Measurements from ENCODE around the gene COPRS. TPM values are rescaled to one million over a fixed set of nuclear protein-coding genes. Genes with fewer than 3 reads are reported as not detected.
"Not testable (repeated sequence)": the region's sequence is repeated elsewhere in the genome, so short reads cannot be mapped to it uniquely, and the experiment has no call there.

The COPRS gene
- total and polyA plus RNA-seq, 2 donors = 34.7 to 59.6 TPM

DNA sequence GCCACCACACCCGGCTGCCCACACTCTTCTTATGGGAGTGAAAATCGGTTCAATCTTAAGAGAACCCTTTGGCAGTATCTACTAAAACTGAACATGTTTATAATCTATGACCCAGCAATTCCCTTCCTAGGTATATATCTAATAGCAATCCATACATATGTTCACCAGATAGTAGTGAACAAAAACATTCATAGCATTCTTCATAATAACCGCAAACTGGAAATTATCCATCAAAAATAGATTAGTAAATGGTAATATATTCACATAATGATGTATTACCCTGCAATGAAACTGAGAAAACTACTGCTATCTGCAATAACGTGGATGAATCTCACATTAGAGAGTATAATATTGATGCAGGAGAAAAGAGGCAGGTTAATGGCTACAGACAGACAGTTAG is 23.1 kb downstream of the COPRS start:
- no peak overlapping the region for H3K4me3 ChIP-seq (ENCODE audit: low read depth, low read length)
- DNase-seq (ENCODE audit: extremely low spot score) = no peak
- WGBS = 90% methylated on average over 4 of the region's 4 CpGs
- H3K36me3 ChIP-seq (ENCODE audit: insufficient read depth) = no peaks in the 10 kb centered on the region
- H3K27ac ChIP-seq (ENCODE audit: low read depth) = no peak overlapping the region
- no peaks in the 10 kb centered on the region for H3K4me1 ChIP-seq (ENCODE audit: insufficient read depth)

DNA sequence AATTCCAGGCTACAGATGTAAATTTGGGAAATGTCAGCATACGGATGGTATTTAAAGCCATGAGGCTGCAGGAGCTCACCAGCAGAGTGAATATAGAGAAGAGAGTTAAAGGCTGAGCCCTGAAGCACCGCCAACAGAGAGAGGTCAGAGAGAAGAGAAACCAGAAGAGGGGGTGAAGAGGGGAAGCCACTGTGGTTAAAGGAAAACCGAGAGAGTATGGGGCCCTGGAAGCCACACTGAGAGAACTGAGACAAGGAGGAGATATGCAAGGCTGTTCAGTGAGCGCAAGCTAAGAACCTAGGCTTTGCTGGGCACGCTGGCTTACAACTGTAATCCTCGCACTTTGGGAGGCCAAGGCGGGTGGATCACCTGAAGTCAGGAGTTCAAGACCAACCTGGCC is 24.6 kb downstream of the COPRS start:
- Histone ChIP-seq H3K27ac (ENCODE audit: low read depth) (no peak overlapping the region), H3K4me1 (ENCODE audit: insufficient read depth) (no peaks in the 10 kb centered on the region), H3K36me3 (ENCODE audit: insufficient read depth) (no peaks in the 10 kb centered on the region), H3K4me3 (ENCODE audit: low read depth, low read length) (no peak overlapping the region)
- no peak for DNase-seq (ENCODE audit: extremely low spot score)
- 76% methylated on average over 7 of the region's 7 CpGs for WGBS

DNA sequence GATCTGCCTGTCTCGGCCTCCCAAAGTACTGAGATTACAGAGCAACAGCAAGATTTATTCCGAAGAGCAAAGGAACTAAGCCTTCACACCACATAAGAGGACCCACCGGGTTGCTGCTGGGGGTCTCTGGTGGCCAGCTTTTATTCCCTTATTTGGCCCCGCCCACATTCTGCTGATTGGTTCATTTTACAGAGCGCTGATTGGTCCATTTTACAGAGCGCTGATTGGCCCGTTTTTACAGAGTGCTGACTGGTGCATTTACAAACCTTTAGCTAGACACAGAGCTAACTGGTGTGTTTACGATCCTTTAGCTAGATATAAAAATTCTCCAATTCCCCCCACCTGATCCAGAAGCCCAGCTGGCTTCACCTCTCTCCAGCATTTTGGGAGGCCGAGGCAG is 26.3 kb downstream of the COPRS start:
- 92% methylated on average over 9 of the region's 9 CpGs for WGBS
- Histone ChIP-seq H3K4me3 (ENCODE audit: low read depth, low read length) (no peak overlapping the region), H3K4me1 (ENCODE audit: insufficient read depth) (no peaks in the 10 kb centered on the region), H3K27ac (ENCODE audit: low read depth) (no peak overlapping the region), H3K36me3 (ENCODE audit: insufficient read depth) (no peaks in the 10 kb centered on the region)
- DNase-seq (ENCODE audit: extremely low spot score) = no peak

DNA sequence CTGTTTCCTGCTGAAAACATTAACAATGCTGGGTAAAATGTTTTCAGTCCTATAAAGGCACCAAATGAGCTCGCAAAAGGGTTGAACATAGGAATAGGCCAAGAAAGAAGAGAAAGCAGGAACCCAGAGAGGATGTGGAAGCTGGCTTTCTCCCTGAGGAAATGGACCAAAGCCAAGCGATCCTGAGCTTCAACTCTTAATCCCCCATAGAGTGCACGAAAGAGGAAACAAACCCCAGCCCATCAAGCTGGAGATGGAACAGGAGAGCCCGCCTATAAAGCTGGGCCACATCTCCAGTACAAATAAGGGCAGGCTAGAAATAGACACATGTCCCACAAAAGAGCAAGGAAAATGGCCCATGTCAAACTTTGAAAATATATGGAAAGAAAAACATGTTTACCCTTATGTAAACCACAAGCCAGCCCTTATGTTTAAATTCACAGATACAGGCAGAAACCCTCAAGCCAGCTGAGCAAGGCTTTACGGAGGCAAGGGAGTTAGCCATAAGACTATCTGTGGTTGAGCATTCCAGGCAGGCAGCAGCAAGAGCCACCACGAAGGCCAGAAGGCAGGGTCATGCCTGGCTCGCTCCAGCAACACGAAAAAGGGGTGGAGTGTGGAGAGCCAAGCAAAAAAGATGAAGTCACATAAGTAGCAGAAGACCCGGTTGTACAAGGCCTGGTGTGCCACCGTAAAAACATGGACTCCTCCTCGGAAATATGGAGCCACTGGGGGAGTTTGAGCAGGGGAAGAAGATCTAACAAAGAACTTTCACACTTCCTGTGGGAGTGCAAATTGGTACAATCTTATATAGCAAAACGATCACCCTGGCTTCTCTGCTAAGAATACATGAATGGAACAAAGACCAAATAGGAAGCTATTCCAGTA is 27.8 kb downstream of the COPRS start:
- H3K27ac ChIP-seq (ENCODE audit: low read depth) = no peak overlapping the region

DNA sequence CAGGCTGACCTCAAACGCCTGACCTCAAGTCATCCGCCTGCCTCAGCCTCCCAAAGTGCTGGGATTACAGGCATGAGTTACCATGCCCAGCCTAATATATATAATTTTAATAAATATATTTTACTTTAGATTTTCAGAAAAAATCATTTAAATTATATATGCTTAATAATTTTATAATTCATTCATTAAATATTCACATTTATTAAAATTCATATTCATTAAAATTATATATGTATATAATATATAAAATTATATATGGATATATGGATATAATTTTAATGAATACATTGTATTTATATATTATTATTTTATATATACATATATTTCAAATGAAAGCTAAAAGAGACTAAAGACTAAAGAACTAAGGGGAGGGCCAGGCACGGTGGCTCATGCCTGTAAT is 29.4 kb downstream of the COPRS start:
- no peaks in the 10 kb centered on the region for H3K4me1 ChIP-seq (ENCODE audit: insufficient read depth)
- no peaks in the 10 kb centered on the region for H3K36me3 ChIP-seq (ENCODE audit: insufficient read depth)
- WGBS = 93% methylated on average over 3 of the region's 3 CpGs
- H3K4me3 ChIP-seq (ENCODE audit: low read depth, low read length) = no peak overlapping the region
- no peak overlapping the region for H3K27ac ChIP-seq (ENCODE audit: low read depth)
- no peak for DNase-seq (ENCODE audit: extremely low spot score)

More for the DNA sequence above, 27.8 kb downstream of the COPRS start:
- DNase-seq (ENCODE audit: extremely low spot score) = no peak
- H3K4me3 ChIP-seq (ENCODE audit: low read depth, low read length) = no peak overlapping the region
- 70% methylated on average over 12 of the region's 12 CpGs for WGBS
- no peaks in the 10 kb centered on the region for H3K36me3 ChIP-seq (ENCODE audit: insufficient read depth)
- H3K4me1 ChIP-seq (ENCODE audit: insufficient read depth) = no peaks in the 10 kb centered on the region

DNA sequence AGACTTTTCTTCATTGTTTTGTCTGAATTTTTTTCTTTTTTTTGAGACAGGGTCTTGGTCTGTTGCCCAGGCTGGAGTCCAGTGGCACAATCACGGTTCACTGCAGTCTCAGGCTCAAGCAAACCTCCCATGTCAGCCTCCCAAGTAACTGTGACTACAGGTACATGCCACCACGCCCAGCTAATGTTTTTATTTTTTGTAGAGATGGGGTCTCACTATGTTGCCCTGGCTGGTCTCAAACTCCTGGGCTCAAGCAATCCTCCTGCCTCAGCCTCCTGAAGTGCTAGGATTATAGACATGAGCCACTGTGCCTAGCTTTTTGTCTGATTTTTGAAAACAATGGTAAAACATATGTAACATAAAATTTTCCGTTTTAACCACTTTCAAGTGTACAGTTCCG is 30.1 kb downstream of the COPRS start:
- H3K4me3 ChIP-seq (ENCODE audit: low read depth, low read length); H3K4me1 ChIP-seq (ENCODE audit: insufficient read depth); H3K27ac ChIP-seq (ENCODE audit: low read depth); H3K36me3 ChIP-seq (ENCODE audit: insufficient read depth); DNase-seq (ENCODE audit: extremely low spot score): not testable (repeated sequence)
- 92% methylated on average over 4 of the region's 4 CpGs for WGBS

DNA sequence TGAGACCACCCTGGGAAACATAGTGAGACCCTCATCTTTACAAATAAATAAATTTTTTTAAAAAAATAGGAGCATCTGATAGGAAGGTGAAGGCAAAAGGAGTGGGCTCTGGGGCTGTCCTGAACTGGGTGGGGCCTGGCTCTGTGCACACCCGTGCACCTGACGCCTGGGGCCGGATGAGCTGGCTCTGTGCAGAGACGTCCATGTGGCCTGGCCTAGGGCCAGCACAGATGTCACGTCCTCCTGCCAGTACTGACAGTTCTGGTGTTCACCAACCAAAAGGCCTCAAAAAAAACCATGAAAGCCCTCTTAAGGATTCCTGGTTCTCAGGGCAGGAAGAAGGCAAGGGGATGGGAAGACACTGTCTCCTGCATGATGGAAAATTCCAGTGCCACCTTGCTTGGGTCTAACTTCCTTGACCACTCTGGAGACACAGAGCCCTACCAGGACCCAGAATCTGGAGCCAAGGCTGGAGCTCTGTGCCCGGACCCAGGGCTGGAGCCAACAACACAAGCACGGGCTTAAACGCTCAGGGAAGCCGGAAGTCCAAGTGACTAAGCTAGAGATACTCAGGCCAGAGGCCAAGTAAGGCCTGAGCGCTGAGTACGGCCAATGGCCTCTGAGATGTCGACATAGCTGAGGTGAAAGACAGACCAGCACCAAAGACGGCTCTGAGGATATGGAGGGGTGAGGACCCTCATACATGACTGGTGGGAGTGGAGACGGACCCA is 32.9 kb downstream of the COPRS start:
- H3K36me3 ChIP-seq (ENCODE audit: insufficient read depth) = no peaks in the 10 kb centered on the region
- H3K27ac ChIP-seq (ENCODE audit: low read depth) = no peak overlapping the region
- 70% methylated on average over 14 of the region's 14 CpGs for WGBS
- H3K4me3 ChIP-seq (ENCODE audit: low read depth, low read length) = no peak overlapping the region
- no peaks in the 10 kb centered on the region for H3K4me1 ChIP-seq (ENCODE audit: insufficient read depth)
- DNase-seq (ENCODE audit: extremely low spot score) = no peak

DNA sequence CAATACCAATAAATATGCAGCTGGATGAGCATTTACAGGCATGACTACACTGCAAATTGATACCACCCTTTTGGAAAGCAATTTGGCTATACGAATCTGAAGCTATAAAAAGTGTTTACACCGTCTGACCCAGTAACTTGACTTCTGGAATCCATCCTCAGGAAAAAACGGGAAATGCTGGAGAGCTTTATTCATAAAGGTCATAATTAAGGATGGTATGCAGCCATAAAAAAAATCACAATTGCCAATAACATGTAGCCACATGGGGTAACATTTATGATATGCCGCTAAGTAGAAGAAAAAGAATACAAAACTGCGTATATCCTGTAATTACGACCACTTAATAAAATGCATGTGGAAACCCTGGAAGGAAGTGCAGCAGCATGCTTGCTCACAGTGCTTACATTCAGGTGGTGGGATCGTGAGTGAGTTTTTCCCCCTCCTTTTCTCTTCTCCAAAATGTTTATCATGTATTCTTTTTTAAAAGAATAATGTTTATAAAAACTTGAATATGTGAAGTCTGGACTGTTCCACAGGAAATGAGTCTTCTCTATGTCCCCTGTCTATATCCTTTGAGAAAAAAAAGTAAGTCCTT is 34.2 kb downstream of the COPRS start:
- Histone ChIP-seq H3K36me3 (ENCODE audit: insufficient read depth) (no peaks in the 10 kb centered on the region), H3K4me1 (ENCODE audit: insufficient read depth) (no peaks in the 10 kb centered on the region), H3K27ac (ENCODE audit: low read depth) (no peak overlapping the region), H3K4me3 (ENCODE audit: low read depth, low read length) (no peak overlapping the region)
- WGBS = 19% methylated on average over 7 of the region's 7 CpGs
- DNase-seq (ENCODE audit: extremely low spot score) = no peak

DNA sequence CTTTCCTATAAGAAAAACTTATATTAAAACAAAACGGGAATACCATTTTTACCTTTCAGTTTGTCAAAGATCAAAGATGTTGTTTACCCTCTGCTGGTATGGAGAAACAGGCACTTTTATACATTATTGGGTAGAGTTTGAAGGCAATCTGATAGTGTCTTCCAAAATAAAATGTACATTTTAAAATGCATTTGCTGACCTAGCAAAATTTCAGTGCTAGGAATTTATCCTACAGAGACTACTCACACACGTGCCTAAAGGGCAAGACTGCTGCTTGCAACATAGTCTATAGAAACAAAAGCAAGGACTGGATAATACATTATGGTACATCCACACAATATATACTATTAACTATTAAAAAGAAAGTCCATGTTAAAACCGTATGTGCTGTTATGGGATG is 36.0 kb downstream of the COPRS start:
- Histone ChIP-seq H3K27ac (ENCODE audit: low read depth) (no peak overlapping the region), H3K36me3 (ENCODE audit: insufficient read depth) (no peaks in the 10 kb centered on the region), H3K4me1 (ENCODE audit: insufficient read depth) (no peaks in the 10 kb centered on the region), H3K4me3 (ENCODE audit: low read depth, low read length) (no peak overlapping the region)
- no peak for DNase-seq (ENCODE audit: extremely low spot score)
- 66% methylated on average over 3 of the region's 3 CpGs for WGBS

DNA sequence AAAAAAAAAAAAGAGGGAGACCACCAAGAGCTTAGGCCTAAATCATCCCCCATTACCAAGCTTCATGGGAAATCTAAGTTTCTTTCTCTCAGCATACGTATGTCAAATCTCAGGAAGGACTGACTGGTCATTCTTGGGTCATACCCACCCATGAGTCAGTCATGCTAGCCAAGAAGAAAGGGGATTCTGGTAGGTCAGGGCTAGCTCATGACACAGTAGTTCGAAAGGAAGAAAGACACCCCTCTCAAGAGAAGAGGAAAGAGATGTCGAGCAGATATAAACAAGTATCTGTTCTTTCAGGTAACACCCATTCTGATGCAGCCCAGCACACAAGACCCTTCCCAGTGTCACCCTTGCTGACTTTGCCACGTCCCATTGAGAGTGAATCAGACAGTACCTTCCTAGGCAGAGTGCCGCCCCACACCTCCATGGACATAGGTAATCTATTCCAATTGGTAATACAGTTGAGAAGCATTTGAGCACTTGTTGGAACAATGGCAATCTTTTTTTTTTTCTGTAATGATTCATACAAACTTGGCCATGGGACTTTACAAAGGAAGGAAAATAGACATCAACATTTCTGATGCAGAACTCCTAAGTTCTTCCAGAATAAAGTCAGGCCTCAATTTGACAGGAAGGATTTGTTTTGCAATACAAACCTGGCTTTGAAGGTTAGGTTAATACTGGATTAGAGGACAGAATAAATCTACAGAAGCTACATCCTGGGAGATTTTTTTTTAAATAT is 38.2 kb downstream of the COPRS start:
- H3K4me1 ChIP-seq (ENCODE audit: insufficient read depth) = no peaks in the 10 kb centered on the region
- H3K4me3 ChIP-seq (ENCODE audit: low read depth, low read length) = no peak overlapping the region
- 89% methylated on average over 5 of the region's 5 CpGs for WGBS
- no peaks in the 10 kb centered on the region for H3K36me3 ChIP-seq (ENCODE audit: insufficient read depth)
- no peak for DNase-seq (ENCODE audit: extremely low spot score)
- H3K27ac ChIP-seq (ENCODE audit: low read depth) = no peak overlapping the region

DNA sequence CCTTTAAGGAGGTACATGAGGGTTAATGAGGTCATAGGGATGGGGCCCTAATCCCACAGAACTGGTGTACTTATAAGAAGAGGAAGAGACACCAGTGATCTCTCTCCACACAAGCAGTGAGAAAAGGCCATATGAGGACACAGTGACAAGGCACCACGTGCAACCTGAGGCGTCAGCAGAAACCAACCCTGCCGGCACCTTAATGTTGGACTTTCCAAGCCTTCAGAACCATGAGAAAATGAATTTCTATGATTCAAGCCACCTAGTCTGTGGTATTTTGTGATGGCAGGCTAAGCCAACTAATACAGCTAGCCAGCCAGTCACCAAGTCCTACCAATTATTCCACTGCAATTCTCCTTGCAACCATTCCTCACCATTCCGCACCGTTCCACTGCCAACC is 39.5 kb downstream of the COPRS start:
- no peak for DNase-seq (ENCODE audit: extremely low spot score)
- H3K27ac ChIP-seq (ENCODE audit: low read depth) = no peak overlapping the region
- H3K4me3 ChIP-seq (ENCODE audit: low read depth, low read length) = no peak overlapping the region
- H3K36me3 ChIP-seq (ENCODE audit: insufficient read depth) = no peaks in the 10 kb centered on the region
- no peaks in the 10 kb centered on the region for H3K4me1 ChIP-seq (ENCODE audit: insufficient read depth)
- WGBS = 95% methylated on average over 5 of the region's 5 CpGs

DNA sequence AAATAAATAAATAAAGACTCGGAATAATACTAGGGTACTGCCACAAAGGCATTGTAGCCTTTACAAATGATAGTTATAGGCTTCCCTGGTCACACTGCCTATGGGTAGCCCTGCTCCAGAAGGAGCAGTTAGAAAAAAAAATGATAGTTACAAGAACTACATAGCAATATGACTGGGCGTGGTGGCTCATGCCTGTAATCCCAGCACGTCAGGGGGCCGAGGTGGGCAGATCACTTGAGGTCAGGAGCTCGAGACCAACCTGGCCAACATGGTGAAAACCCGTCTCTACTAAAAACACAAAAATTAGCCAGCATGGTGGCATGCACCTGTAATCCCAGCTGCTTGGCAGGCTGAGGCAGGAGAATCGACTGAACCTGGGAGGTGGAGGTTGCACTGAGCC is 40.2 kb downstream of the COPRS start:
- H3K4me3 ChIP-seq (ENCODE audit: low read depth, low read length); DNase-seq (ENCODE audit: extremely low spot score); H3K36me3 ChIP-seq (ENCODE audit: insufficient read depth); H3K4me1 ChIP-seq (ENCODE audit: insufficient read depth); H3K27ac ChIP-seq (ENCODE audit: low read depth): not testable (repeated sequence)
- 94% methylated on average over 7 of the region's 7 CpGs for WGBS

DNA sequence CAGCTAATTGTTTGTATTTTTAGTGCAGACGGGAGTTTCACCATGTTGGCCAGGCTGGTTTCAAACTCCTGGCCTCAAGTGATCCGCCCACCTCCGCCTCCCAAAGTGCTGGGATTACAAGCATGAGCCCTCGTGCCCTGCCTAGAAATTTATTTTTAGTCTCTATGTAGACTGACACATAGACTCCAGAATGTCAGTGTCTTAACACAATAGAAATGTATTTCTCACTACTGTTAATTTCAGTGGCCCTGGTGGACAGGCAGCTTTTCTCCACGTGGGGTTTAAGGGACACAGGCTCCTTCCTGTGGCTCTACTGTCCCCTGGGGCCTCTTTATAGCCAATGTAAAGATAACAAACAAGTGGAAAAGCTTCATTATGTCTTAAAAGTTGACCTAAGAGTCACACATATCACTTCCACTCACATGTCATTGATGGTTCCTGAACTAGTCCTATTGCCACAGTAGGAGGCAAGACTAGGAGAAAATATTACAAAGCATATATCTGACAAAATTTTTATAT is 43.8 kb downstream of the COPRS start:
- 56% methylated on average over 5 of the region's 5 CpGs for WGBS
- H3K4me1 ChIP-seq (ENCODE audit: insufficient read depth) = no peaks in the 10 kb centered on the region
- H3K27ac ChIP-seq (ENCODE audit: low read depth) = no peak overlapping the region
- DNase-seq (ENCODE audit: extremely low spot score) = no peak
- no peaks in the 10 kb centered on the region for H3K36me3 ChIP-seq (ENCODE audit: insufficient read depth)
- H3K4me3 ChIP-seq (ENCODE audit: low read depth, low read length) = no peak overlapping the region
